HepG2 (cell line): ENCODE measurements around the gene ATP2B3. TPM values are rescaled to one million over a fixed set of nuclear protein-coding genes. Genes with fewer than 3 reads are reported as not detected.

Experiments used
- CSRNP2 ChIP-seq: sonication (generic); formaldehyde crosslinking; conservative IDR thresholded peaks from 2 replicates; pipeline ENCODE4 v1.8.0; 2022; ENCODE audit warnings: low read depth, missing genetic modification reagents
- KDM6A ChIP-seq: IDR thresholded peaks from 2 replicates; pipeline ENCODE4 v1.6.1; 2016; ENCODE audit warnings: low read depth
- MED1 ChIP-seq: sonication (generic); formaldehyde crosslinking; IDR thresholded peaks from 2 replicates; pipeline ENCODE4 v1.4.0; 2020; ENCODE audit warnings: missing genetic modification reagents
- MIER3 ChIP-seq: IDR thresholded peaks from 2 replicates; pipeline ENCODE4 v1.6.1; 2016; ENCODE audit warnings: missing compliant biosample characterization, borderline replicate concordance
- NFKB2 ChIP-seq: sonication (generic); formaldehyde crosslinking; IDR thresholded peaks from 2 replicates; pipeline ENCODE4 v1.4.0; 2020; ENCODE audit warnings: missing genetic modification reagents, borderline replicate concordance
- NONO ChIP-seq, 2 experiments: fragments of 450-650 bp in 1 of 2; sonication (generic) in 1 of 2; formaldehyde crosslinking in 1 of 2; IDR thresholded peaks in 1 of 2; conservative IDR thresholded peaks in 1 of 2; 2 replicates each; pipeline versions ENCODE4 v1.6.1 to v1.8.0; 2017 to 2022; ENCODE audit warnings: mild to moderate bottlenecking in 1 of 2, missing genetic modification reagents in 1 of 2, moderate library complexity in 1 of 2
- NR0B2 ChIP-seq: sonication (generic); formaldehyde crosslinking; IDR thresholded peaks from 2 replicates; pipeline ENCODE4 v1.4.0; 2020; ENCODE audit warnings: mild to moderate bottlenecking, missing genetic modification reagents
- PATZ1 ChIP-seq: sonication (generic); formaldehyde crosslinking; IDR thresholded peaks from 2 replicates; pipeline ENCODE4 v1.4.0; 2020; ENCODE audit warnings: missing genetic modification reagents
- PRDM4 ChIP-seq: sonication (generic); formaldehyde crosslinking; IDR thresholded peaks from 2 replicates; pipeline ENCODE4 v1.9.0; 2021; ENCODE audit warnings: missing genetic modification reagents, borderline replicate concordance
- TMF1 ChIP-seq: sonication (generic); formaldehyde crosslinking; IDR thresholded peaks from 2 replicates; pipeline ENCODE4 v1.8.1; 2022; ENCODE audit warnings: low read depth, missing genetic modification reagents
- ZFY ChIP-seq: sonication (generic); formaldehyde crosslinking; IDR thresholded peaks from 2 replicates; pipeline ENCODE4 v1.4.0; 2020; ENCODE audit warnings: missing genetic modification reagents
- ZNF329 ChIP-seq: sonication (generic); formaldehyde crosslinking; IDR thresholded peaks from 2 replicates; pipeline ENCODE4 v1.9.0; 2021; ENCODE audit warnings: low read depth, mild to moderate bottlenecking, missing genetic modification reagents
- ZNF496 ChIP-seq: sonication (generic); formaldehyde crosslinking; IDR thresholded peaks from 2 replicates; pipeline ENCODE4 v1.8.1; 2023; ENCODE audit warnings: mild to moderate bottlenecking, moderate library complexity, missing genetic modification reagents; ENCODE audit not compliant: insufficient replicate concordance
- ZNF563 ChIP-seq: sonication (generic); formaldehyde crosslinking; IDR thresholded peaks from 2 replicates; pipeline ENCODE4 v1.8.0; 2022; ENCODE audit warnings: mild to moderate bottlenecking, moderate library complexity, missing genetic modification reagents
- polyA plus RNA-seq, 8 experiments: library from polyadenylated mRNA; depleted of rRNA in 3 of 8; stranded (reverse) in 7 of 8; unstranded in 1 of 8; fragments of >200 nt; fragmentation: Illumina TruSeq in 4 of 8; extraction: Trizol in 4 of 8; gene quantifications; 2 replicates each; pipeline versions ENCODE4 v1.2.1 to v1.2.3, GENCODE V29; 2011 to 2016; ENCODE audit warnings: low read depth in 4 of 8, missing spikeins in 1 of 8, mixed read lengths in 1 of 8; ENCODE audit not compliant: insufficient read depth in 1 of 8
- total RNA-seq, 5 experiments: library from RNA; depleted of rRNA; stranded (reverse); fragments of >200 nt; fragmentation: Illumina TruSeq; extraction: Trizol; gene quantifications; 2 replicates each; pipeline ENCODE4 v1.2.3, GENCODE V29; 2016; ENCODE audit warnings: low read depth in 1 of 5
- TF ChIP-seq, protein P1 (sequence below): sonication (generic); formaldehyde crosslinking; IDR thresholded peaks from 2 replicates; pipeline ENCODE4 v1.4.0; 2020; ENCODE audit warnings: missing genetic modification reagents
- TF ChIP-seq, protein P2 (sequence below): sonication (generic); formaldehyde crosslinking; IDR thresholded peaks from 2 replicates; pipeline ENCODE4 v1.5.0; 2020; ENCODE audit warnings: mild to moderate bottlenecking, missing genetic modification reagents

The ATP2B3 gene
- total and polyA plus RNA-seq, 2 of the 13 experiments (the other 11 are each of a cell fraction or from before 2014, with no cell fraction given) = not detected

GRCh38 chrX:153491918-153492317 is 25.5 kb upstream of the ATP2B3 start (continued):
- TF ChIP-seq NR0B2 (CRISPR knock-in tag) (no peak), MED1 (CRISPR knock-in tag) (no peak), ZFY (CRISPR knock-in tag) (0 out of 2 replicates have a peak, but pooled peaks have one; percentile 15), ZNF563 (CRISPR knock-in tag) (no peak), CSRNP2 (no peak), KDM6A (CRISPR knock-in tag) (no peak), ZNF496 (CRISPR knock-in tag) (no peak), NFKB2 (CRISPR knock-in tag) (no peak), NONO (IDR thresholded peaks at IDR 0.05) (no peak), NONO (CRISPR knock-in tag; conservative IDR thresholded peaks at IDR 0.05) (0 out of 2 replicates have a peak, but pooled peaks have one; percentile 28), ZNF329 (no peak), MIER3 (CRISPR knock-in tag) (no peak), TMF1 (CRISPR knock-in tag) (no peak), PRDM4 (CRISPR knock-in tag) (no peak), PATZ1 (CRISPR knock-in tag) (0 out of 2 replicates have a peak, but pooled peaks have one; percentile 38)
- TF ChIP-seq, protein P1, sequence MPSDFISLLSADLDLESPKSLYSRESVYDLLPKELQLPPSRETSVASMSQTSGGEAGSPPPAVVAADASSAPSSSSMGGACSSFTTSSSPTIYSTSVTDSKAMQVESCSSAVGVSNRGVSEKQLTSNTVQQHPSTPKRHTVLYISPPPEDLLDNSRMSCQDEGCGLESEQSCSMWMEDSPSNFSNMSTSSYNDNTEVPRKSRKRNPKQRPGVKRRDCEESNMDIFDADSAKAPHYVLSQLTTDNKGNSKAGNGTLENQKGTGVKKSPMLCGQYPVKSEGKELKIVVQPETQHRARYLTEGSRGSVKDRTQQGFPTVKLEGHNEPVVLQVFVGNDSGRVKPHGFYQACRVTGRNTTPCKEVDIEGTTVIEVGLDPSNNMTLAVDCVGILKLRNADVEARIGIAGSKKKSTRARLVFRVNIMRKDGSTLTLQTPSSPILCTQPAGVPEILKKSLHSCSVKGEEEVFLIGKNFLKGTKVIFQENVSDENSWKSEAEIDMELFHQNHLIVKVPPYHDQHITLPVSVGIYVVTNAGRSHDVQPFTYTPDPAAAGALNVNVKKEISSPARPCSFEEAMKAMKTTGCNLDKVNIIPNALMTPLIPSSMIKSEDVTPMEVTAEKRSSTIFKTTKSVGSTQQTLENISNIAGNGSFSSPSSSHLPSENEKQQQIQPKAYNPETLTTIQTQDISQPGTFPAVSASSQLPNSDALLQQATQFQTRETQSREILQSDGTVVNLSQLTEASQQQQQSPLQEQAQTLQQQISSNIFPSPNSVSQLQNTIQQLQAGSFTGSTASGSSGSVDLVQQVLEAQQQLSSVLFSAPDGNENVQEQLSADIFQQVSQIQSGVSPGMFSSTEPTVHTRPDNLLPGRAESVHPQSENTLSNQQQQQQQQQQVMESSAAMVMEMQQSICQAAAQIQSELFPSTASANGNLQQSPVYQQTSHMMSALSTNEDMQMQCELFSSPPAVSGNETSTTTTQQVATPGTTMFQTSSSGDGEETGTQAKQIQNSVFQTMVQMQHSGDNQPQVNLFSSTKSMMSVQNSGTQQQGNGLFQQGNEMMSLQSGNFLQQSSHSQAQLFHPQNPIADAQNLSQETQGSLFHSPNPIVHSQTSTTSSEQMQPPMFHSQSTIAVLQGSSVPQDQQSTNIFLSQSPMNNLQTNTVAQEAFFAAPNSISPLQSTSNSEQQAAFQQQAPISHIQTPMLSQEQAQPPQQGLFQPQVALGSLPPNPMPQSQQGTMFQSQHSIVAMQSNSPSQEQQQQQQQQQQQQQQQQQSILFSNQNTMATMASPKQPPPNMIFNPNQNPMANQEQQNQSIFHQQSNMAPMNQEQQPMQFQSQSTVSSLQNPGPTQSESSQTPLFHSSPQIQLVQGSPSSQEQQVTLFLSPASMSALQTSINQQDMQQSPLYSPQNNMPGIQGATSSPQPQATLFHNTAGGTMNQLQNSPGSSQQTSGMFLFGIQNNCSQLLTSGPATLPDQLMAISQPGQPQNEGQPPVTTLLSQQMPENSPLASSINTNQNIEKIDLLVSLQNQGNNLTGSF (CRISPR knock-in tag) = no peak
- TF ChIP-seq, protein P2, sequence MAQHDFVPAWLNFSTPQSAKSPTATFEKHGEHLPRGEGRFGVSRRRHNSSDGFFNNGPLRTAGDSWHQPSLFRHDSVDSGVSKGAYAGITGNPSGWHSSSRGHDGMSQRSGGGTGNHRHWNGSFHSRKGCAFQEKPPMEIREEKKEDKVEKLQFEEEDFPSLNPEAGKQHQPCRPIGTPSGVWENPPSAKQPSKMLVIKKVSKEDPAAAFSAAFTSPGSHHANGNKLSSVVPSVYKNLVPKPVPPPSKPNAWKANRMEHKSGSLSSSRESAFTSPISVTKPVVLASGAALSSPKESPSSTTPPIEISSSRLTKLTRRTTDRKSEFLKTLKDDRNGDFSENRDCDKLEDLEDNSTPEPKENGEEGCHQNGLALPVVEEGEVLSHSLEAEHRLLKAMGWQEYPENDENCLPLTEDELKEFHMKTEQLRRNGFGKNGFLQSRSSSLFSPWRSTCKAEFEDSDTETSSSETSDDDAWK (CRISPR knock-in tag) = no peak
